GM19238 (cell line): ENCODE measurements around the gene WNT10A.
"Not testable (repeated sequence)": the region's sequence is repeated elsewhere in the genome, so short reads cannot be mapped to it uniquely, and the experiment has no call there.

Experiments
- DNase-seq: peaks from one replicate; pipeline ENCODE4 v3.0.0; 2011; ENCODE audit warnings: low spot score; ENCODE audit not compliant: insufficient read length

The WNT10A gene

DNA sequence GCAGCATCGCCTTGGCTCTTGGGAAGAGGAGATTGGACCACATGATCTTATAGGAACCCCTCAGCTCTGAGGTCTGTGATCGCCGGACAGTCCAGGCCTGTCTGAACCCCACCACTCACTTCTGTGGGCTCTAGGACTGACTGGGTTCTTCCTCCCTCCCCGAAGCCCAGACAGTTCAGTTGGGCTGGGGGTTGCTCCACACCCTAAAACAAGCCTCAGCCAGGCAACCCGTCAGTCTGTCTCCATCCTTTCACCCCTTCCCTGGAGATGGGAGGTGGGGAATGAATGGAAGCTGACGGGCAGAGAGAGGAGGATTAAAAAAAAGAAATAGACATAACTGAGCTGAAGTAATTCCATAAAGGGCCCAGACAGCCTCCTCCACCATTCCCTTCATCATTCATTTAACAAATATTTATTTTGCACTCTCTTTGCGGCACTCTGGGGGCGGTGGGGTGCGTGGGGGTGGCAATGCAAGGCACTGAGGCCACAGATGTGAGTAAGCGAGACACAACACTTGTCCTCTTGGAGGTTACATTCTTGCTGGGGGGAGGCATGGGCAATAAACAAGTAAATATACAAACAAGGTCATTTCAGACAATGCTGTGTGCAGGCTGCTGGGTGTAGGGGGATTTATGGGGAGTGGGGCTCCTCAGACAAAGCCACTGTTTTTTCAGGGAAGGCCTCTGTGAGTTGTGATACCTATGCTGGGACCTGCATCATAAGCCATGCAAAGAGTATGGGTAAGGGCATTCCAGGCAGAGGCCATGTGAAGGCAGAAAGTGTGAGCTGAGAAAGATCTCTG lies 12.9 kb downstream of the WNT10A start:
- DNase-seq, result no peak

DNA sequence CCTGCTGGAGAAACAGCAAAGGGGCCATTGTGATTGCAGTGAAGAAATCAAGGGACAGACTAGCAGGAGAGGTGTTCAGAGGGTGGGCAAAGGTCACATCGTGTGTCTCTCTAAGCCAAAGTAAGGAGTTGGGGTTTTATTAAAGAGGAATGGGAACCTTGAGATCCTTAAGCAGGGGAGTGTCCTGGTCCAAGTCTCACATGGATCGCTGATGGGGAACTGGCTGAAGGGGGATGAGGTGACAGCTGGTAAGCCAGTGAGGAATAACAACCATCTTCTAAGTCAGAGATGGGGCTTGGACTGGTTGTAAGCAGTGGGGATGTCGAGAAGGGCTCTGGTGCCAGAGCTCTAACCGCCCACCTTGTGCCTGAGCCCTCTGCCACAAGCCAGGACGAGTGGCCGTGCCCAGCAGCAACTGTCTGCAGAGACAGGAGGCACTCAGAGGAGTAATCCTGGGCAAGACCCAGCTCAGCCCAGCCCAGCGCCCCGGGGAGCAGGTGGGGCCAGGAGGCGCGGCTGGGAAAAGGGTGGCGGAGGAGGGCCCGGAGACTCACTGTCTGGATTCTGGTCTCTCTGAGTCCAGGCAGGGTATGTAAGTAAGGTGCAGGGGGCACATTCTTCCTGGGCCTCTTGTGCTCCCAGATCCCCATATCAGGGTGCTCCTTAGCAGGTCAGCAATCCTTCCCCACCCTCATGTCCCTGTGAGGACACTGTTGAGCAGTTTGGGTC lies 13.7 kb downstream of the WNT10A start:
- no peak for DNase-seq

DNA sequence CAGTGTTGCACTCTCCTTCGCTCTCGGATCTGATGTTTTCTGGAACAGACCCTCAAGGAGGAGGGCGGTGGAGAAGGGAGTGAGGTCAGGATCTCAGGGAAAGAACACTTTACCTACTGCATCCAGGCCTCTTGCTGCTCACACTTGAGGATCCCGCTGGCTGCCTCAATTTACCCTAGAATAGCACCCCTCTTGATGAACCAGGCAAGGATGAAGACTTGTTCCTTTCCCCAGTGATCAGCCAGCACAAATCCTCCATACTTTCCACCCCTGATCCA lies 14.2 kb downstream of the WNT10A start:
- DNase-seq, result no peak

- DNase-seq, result no peak
Measured at GRCh38 chr2:218895326-218895725, 14.7 kb downstream of the WNT10A start.

DNA sequence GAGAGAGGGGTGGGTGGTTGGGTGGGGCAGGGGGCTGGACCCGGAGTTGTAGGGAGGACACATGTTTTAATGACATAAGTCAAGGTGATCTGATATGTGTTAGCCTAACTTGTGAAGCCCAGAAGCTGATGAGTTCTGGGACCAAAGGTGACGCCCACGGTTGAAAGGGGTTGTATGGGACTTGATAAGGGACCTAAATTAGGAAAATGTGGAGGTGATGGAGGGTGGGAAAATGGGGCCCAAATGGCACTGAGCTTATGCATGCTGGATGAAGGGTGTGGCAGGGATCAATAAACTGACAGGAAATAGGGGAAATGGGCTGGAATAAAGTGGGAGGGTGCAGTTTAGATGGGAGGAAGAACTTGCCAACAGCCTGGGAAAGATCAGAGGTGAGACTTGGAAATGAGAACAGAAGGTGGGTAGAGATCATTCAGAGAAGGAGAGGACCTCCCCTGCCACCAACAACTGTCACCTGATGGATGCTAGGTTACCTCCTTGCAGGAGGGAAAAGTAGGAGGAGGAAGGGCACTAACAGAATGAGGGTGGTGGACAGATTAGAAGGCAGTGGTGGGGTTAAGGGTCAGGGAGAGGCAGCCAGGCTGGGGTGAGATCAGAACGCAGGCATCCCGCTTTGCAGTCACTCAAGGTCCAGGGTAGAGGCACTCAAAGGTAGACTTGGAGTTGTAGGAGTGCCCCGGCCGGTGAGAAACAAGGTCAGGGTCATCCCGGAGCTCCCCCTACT lies 15.3 kb downstream of the WNT10A start:
- no peak for DNase-seq

GRCh38 chr2:218896501-218897393 lies 16.1 kb downstream of the WNT10A start:
- peak; percentile 88 for DNase-seq

GRCh38 chr2:218897394-218898108 lies 16.9 kb downstream of the WNT10A start:
- no peak for DNase-seq

DNA sequence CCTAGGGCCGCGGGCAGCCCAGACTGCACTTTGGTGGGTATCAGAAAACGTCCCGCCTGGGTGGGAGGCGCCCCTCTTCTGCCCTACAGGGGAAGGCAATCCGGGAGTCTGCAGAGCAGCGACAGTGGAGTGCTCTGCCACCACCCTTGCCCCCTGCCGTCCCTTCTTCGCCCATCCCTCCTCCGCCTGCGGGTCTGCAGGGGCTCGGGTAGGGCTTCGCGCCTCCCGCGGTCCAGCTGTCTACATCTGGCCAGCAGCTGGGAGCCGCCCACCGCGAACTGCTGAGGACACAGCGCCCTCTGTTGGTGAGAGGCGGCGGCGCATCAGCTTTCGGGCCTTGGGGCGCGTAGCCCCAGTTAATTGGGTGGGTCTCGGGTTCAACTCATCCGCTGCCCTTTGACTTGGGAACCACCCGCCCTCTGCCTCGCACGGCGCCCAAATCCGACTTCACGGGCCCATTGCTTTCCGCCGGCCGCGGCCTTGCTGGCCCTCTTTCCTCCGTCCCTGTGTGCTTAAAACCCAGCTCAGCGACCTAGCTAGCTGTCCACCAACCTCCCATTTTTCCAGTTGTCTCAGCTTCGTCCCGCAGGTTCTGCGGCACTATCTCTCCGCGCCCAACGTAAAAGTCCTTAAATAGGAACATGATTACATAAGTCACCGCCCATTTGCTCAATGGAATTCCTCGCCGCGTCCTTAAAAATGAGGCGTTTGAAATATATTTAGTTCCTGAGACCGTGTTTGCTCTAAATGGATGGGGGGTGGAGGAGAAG lies 17.6 kb downstream of the WNT10A start:
- DNase-seq, result peak; percentile 78

DNA sequence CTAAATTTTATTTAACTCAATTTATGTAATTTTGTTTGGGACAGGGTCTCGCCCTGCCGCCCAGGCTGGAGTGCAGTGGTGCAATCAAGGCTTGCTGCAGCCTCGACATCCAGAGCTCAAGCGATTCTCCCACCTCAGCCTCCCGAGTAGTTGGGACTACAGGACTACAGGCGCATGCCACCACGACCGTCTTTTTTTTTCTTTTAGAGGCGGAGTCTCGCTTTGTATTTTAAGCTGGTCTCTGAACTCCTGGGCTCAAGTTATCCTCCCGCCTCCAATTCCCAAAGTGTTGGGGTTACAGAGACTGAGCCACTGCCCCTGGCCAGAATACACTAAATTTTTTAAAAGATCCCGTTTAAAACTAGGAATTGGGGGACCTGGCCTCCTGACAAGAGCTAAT lies 18.5 kb downstream of the WNT10A start:
- DNase-seq, result no peak

GRCh38 chr2:218902427-218902826 lies 21.8 kb downstream of the WNT10A start:
- no peak for DNase-seq

- no peak for DNase-seq
Measured at GRCh38 chr2:218904176-218904575, 23.5 kb downstream of the WNT10A start.

DNA sequence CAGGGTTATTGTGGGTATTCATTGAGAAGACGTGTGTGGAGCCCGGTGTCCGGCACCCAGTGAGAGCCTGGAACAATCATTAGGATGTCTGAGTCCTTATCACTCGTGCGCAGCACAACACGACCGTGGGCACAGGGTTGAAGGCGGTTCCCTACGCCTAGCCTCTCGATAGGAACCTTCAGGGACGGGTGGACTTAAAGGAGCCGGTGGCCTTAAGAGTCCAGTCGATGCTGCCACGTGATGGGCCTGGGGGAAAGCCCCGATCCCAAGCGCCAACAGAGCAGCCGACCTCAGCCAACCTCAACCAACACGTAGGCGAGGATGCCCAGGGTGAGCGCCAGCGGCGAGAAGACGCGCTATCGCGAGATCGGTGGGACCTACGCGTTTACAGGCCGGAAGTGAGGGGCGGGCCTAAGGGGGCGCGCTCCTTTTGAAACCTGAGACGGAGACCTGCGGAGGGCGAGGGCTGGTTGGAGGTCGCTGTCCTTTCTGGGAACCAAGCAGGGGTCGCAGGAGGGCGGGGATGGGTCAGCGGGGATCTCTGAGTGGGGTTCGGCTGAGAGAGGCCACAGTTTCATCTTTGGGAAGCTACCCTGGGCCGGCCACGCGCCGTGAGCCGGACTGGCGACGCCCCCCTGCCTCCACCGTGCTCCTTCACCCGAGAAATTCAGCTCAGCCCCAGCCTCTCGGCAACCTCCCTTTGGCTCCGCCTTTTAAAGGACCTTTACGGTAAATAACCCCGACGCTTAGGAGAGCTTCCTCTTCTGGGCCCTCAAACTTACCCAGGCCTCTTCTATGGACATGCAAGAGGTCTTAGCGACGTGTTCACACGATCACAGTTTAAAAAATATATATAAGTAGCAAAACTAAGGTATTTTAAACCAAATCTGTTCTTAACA lies 28.3 kb downstream of the WNT10A start:
- peak; percentile 77 for DNase-seq

- DNase-seq, result no peak
Measured at GRCh38 chr2:218910741-218911140, 30.1 kb downstream of the WNT10A start.

DNA sequence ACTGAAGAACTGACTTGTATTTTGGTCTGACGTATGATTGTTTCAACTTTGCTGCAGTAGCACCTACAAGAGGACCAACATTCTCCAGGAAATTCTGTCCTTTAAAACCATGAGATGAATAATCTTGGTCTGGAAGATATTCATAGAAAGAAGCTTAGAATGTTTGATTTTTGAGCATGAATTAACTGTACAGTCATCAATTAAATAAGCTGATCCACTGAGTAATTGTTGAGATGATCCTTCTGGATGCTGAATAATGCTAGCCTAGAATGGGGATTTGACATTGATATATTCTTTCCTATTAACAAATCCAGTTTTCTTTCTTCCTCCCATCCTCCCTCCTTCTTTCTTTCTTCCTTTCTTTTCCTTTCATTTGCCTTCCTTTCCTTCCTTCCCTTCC lies 39.9 kb downstream of the WNT10A start:
- no peak for DNase-seq

DNA sequence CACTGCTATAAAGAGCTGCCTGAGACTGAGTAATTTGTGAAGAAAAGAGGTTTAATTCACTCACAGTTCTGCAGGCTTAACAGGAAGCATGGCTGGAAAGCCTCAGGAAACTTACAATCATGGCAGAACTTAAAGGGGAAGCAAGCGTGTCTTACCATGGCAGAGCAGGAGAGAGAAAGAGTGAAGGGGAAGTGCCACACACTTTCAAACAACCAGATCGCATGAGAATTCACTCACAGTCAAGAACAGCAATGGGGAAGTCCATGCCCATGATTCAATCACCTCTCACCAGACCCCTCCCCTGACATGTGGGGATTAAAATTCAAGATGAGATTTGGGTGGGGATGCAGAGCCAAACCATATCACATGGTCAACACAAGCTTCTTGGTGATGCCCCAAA lies 44.1 kb downstream of the WNT10A start:
- DNase-seq, result no peak

GRCh38 chr2:218925434-218925833 lies 44.8 kb downstream of the WNT10A start:
- no peak for DNase-seq

- no peak for DNase-seq
Measured at GRCh38 chr2:218927422-218927821, 46.8 kb downstream of the WNT10A start.

GRCh38 chr2:218927876-218928275 lies 47.2 kb downstream of the WNT10A start:
- no peak for DNase-seq

DNA sequence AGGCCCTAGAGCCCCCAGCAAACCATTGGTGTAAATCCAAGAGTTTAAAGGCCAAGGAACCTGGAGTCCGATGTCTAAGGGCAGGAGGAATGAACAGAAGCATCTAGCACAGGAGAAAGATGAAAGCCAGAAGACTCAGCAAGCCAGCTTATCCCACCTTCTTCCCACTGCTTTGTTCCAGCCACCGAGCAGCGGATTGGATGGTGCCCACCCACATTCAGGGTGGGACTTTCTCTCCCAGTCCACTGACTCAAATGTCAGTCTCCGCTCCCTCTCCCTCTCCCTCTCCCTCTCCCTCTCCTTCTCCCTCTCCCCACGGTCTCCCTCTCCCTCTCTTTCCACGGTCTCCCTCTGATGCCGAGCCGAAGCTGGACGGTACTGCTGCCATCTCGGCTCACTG lies 49.8 kb downstream of the WNT10A start:
- not testable (repeated sequence) for DNase-seq
